GM23338 (cell line): ENCODE results near the gene ANKRD27. TPM values are rescaled to one million over a fixed set of nuclear protein-coding genes. Genes with fewer than 3 reads are reported as not detected.

Experiments
- CREB1 ChIP-seq: fragments of 250-450 bp; sonication (Bioruptor Pico); IDR thresholded peaks from 2 replicates; pipeline ENCODE4 v1.5.0; 2020; ENCODE audit warnings: low read depth, mild to moderate bottlenecking, moderate library complexity
- ZNF331 ChIP-seq: fragments of 250-450 bp; sonication (Bioruptor Pico); IDR thresholded peaks from 2 replicates; pipeline ENCODE4 v1.5.0; 2020; ENCODE audit warnings: low read depth, mild to moderate bottlenecking, moderate library complexity
- polyA plus RNA-seq: library from polyadenylated mRNA; unstranded; fragments of >200 nt; fragmentation: Nextera tagmentation; extraction: Ambion mirVana; gene quantifications from 2 replicates; pipeline ENCODE4 v1.2.1, GENCODE V29; 2016
- total RNA-seq: library from RNA; depleted of rRNA; stranded (reverse); fragments of >200 nt; shearing (Covaris generic); gene quantifications from 2 replicates; pipeline ENCODE4 v1.2.3, GENCODE V29; 2014
- TF ChIP-seq, protein P1 (sequence below): fragments of 250-450 bp; sonication (Bioruptor Pico); IDR thresholded peaks from 2 replicates; pipeline ENCODE4 v1.5.0; 2020; ENCODE audit warnings: mild to moderate bottlenecking, moderate library complexity
- TF ChIP-seq, protein P2 (sequence below), 2 experiments: fragments of 200-600 bp in 1 of 2; sonication (generic) in 1 of 2; conservative IDR thresholded peaks; 2 replicates each; pipeline versions ENCODE4 v1.5.1 to v1.6.1; 2016 to 2017; ENCODE audit warnings: antibody characterized with exemption in 2 of 2, low read depth in 2 of 2, mild to moderate bottlenecking in 2 of 2, moderate library complexity in 1 of 2
- TF ChIP-seq, protein P3 (sequence below): IDR thresholded peaks from one replicate; pipeline ENCODE4 v1.6.1; 2018; ENCODE audit warnings: antibody characterized with exemption; ENCODE audit not compliant: unreplicated experiment

Gene ANKRD27
- total and polyA plus RNA-seq, 2 experiments from 2014 or later: 16.7 to 48.7 TPM

DNA sequence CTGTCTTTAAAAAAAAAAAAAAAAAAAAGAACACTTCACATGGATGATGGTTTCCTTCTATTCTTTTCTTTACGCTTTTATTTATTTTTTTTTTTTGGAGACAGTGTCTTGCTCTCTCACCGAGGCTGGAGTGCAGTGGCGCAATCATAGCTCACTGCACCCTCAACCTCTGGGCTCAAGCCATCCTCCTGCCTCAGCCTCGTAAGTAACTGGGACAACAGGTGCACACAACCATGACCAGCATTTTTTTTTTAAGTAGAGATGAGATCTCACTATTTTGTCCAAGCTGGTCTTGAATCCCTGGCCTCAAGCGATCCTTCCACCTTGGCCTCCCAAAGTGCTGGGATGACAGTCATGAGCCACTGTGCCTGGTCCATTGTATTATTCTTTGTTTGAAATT is 24.3 kb downstream of the ANKRD27 start (continued):
- TF ChIP-seq, protein P1, sequence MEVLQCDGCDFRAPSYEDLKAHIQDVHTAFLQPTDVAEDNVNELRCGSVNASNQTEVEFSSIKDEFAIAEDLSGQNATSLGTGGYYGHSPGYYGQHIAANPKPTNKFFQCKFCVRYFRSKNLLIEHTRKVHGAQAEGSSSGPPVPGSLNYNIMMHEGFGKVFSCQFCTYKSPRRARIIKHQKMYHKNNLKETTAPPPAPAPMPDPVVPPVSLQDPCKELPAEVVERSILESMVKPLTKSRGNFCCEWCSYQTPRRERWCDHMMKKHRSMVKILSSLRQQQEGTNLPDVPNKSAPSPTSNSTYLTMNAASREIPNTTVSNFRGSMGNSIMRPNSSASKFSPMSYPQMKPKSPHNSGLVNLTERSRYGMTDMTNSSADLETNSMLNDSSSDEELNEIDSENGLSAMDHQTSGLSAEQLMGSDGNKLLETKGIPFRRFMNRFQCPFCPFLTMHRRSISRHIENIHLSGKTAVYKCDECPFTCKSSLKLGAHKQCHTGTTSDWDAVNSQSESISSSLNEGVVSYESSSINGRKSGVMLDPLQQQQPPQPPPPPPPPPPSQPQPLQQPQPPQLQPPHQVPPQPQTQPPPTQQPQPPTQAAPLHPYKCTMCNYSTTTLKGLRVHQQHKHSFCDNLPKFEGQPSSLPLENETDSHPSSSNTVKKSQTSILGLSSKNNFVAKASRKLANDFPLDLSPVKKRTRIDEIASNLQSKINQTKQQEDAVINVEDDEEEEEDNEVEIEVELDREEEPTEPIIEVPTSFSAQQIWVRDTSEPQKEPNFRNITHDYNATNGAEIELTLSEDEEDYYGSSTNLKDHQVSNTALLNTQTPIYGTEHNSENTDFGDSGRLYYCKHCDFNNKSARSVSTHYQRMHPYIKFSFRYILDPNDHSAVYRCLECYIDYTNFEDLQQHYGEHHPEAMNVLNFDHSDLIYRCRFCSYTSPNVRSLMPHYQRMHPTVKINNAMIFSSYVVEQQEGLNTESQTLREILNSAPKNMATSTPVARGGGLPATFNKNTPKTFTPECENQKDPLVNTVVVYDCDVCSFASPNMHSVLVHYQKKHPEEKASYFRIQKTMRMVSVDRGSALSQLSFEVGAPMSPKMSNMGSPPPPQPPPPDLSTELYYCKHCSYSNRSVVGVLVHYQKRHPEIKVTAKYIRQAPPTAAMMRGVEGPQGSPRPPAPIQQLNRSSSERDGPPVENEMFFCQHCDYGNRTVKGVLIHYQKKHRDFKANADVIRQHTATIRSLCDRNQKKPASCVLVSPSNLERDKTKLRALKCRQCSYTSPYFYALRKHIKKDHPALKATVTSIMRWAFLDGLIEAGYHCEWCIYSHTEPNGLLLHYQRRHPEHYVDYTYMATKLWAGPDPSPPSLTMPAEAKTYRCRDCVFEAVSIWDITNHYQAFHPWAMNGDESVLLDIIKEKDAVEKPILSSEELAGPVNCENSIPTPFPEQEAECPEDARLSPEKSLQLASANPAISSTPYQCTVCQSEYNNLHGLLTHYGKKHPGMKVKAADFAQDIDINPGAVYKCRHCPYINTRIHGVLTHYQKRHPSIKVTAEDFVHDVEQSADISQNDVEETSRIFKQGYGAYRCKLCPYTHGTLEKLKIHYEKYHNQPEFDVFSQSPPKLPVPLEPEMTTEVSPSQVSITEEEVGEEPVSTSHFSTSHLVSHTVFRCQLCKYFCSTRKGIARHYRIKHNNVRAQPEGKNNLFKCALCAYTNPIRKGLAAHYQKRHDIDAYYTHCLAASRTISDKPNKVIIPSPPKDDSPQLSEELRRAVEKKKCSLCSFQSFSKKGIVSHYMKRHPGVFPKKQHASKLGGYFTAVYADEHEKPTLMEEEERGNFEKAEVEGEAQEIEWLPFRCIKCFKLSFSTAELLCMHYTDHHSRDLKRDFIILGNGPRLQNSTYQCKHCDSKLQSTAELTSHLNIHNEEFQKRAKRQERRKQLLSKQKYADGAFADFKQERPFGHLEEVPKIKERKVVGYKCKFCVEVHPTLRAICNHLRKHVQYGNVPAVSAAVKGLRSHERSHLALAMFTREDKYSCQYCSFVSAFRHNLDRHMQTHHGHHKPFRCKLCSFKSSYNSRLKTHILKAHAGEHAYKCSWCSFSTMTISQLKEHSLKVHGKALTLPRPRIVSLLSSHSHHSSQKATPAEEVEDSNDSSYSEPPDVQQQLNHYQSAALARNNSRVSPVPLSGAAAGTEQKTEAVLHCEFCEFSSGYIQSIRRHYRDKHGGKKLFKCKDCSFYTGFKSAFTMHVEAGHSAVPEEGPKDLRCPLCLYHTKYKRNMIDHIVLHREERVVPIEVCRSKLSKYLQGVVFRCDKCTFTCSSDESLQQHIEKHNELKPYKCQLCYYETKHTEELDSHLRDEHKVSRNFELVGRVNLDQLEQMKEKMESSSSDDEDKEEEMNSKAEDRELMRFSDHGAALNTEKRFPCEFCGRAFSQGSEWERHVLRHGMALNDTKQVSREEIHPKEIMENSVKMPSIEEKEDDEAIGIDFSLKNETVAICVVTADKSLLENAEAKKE (CRISPR knock-in tag): no peak
- TF ChIP-seq, protein P2, sequence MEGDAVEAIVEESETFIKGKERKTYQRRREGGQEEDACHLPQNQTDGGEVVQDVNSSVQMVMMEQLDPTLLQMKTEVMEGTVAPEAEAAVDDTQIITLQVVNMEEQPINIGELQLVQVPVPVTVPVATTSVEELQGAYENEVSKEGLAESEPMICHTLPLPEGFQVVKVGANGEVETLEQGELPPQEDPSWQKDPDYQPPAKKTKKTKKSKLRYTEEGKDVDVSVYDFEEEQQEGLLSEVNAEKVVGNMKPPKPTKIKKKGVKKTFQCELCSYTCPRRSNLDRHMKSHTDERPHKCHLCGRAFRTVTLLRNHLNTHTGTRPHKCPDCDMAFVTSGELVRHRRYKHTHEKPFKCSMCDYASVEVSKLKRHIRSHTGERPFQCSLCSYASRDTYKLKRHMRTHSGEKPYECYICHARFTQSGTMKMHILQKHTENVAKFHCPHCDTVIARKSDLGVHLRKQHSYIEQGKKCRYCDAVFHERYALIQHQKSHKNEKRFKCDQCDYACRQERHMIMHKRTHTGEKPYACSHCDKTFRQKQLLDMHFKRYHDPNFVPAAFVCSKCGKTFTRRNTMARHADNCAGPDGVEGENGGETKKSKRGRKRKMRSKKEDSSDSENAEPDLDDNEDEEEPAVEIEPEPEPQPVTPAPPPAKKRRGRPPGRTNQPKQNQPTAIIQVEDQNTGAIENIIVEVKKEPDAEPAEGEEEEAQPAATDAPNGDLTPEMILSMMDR (conservative IDR thresholded peaks at IDR 0.05; ENCODE audit: low read depth in 2 of 2): no peak
- TF ChIP-seq CREB1 (CRISPR knock-in tag): no peak
- TF ChIP-seq, protein P3, sequence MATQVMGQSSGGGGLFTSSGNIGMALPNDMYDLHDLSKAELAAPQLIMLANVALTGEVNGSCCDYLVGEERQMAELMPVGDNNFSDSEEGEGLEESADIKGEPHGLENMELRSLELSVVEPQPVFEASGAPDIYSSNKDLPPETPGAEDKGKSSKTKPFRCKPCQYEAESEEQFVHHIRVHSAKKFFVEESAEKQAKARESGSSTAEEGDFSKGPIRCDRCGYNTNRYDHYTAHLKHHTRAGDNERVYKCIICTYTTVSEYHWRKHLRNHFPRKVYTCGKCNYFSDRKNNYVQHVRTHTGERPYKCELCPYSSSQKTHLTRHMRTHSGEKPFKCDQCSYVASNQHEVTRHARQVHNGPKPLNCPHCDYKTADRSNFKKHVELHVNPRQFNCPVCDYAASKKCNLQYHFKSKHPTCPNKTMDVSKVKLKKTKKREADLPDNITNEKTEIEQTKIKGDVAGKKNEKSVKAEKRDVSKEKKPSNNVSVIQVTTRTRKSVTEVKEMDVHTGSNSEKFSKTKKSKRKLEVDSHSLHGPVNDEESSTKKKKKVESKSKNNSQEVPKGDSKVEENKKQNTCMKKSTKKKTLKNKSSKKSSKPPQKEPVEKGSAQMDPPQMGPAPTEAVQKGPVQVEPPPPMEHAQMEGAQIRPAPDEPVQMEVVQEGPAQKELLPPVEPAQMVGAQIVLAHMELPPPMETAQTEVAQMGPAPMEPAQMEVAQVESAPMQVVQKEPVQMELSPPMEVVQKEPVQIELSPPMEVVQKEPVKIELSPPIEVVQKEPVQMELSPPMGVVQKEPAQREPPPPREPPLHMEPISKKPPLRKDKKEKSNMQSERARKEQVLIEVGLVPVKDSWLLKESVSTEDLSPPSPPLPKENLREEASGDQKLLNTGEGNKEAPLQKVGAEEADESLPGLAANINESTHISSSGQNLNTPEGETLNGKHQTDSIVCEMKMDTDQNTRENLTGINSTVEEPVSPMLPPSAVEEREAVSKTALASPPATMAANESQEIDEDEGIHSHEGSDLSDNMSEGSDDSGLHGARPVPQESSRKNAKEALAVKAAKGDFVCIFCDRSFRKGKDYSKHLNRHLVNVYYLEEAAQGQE: no peak
- no peak for TF ChIP-seq ZNF331 (CRISPR knock-in tag)
